ENCODE results near the gene TULP4. TPM values are rescaled to one million over a fixed set of nuclear protein-coding genes. Genes with fewer than 3 reads are reported as not detected.

TULP4 gene
- total RNA-seq, 1 donor from 2014 or later, result 63.0 TPM

GRCh38 chr6:158437571-158437970 is 125.3 kb downstream of the TULP4 start:
- Mint-ChIP-seq H3K27me3 (no peaks in the 10 kb centered on the region), H3K36me3 (ENCODE audit: low read depth) (peaks cover 35% of the 10 kb centered on the region), H3K4me1 (peaks cover 9% of the 10 kb centered on the region), H3K4me3 (no peak overlapping the region), H3K27ac (no peak overlapping the region), H3K9me3 (no peaks in the 10 kb centered on the region)
- POLR2A ChIA-PET, result no interaction called here
- ATAC-seq (ENCODE audit: low read depth) (no peak), DNase-seq (no peak)
- CTCF ChIA-PET, result no interaction called here
- TF ChIP-seq, protein P1, sequence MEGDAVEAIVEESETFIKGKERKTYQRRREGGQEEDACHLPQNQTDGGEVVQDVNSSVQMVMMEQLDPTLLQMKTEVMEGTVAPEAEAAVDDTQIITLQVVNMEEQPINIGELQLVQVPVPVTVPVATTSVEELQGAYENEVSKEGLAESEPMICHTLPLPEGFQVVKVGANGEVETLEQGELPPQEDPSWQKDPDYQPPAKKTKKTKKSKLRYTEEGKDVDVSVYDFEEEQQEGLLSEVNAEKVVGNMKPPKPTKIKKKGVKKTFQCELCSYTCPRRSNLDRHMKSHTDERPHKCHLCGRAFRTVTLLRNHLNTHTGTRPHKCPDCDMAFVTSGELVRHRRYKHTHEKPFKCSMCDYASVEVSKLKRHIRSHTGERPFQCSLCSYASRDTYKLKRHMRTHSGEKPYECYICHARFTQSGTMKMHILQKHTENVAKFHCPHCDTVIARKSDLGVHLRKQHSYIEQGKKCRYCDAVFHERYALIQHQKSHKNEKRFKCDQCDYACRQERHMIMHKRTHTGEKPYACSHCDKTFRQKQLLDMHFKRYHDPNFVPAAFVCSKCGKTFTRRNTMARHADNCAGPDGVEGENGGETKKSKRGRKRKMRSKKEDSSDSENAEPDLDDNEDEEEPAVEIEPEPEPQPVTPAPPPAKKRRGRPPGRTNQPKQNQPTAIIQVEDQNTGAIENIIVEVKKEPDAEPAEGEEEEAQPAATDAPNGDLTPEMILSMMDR (IDR thresholded peaks at IDR 0.05), result no peak
- intact Hi-C loops (cut with micrococcal nuclease), result no loop called here

DNA sequence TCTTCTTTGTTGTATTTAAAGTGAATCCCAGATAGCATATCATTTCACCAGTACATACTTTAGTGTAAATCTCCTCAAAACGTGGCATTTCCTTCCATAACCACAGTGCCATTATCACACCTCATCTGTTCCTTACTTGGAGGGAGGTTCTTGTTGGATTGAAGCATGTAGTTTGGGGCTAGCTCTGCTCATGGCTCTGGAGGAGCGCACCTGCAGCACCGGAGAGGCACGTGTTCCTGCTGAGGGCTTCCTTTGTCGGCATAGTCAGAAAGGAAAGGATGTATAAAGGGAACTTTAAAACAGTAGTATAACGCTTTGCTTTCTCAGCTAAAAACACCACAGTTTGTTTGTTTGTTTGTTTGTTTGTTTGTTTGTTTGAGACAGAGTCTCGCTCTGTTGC is 126.0 kb downstream of the TULP4 start:
- Mint-ChIP-seq H3K36me3 (ENCODE audit: low read depth) (peaks cover 35% of the 10 kb centered on the region), H3K9me3 (no peaks in the 10 kb centered on the region), H3K4me1 (peaks cover 9% of the 10 kb centered on the region), H3K27me3 (no peaks in the 10 kb centered on the region), H3K27ac (no peak overlapping the region), H3K4me3 (no peak overlapping the region)
- intact Hi-C loops (cut with micrococcal nuclease), result no loop called here
- DNase-seq (no peak), ATAC-seq (ENCODE audit: low read depth) (no peak)
- POLR2A ChIA-PET, result no interaction called here
- CTCF ChIA-PET, result no interaction called here
- TF ChIP-seq, protein P1 (IDR thresholded peaks at IDR 0.05), result no peak

GRCh38 chr6:158439255-158439654 is 127.0 kb downstream of the TULP4 start:
- ChIA-PET CTCF (no interaction called here), POLR2A (interaction anchor here (0.8 kb wide), 2 partner anchors 30 to 192 kb away, joined by 3 to 4 read pairs; no protein-coding TSS in a partner anchor)
- peaks cover 35% of the 10 kb centered on the region for H3K36me3 Mint-ChIP-seq (ENCODE audit: low read depth)
- no peaks in the 10 kb centered on the region for H3K9me3 Mint-ChIP-seq
- DNase-seq (peak; percentile 17), ATAC-seq (ENCODE audit: low read depth) (peak; percentile 94)
- intact Hi-C loops (cut with micrococcal nuclease), result no loop called here
- H3K27me3 Mint-ChIP-seq, result no peaks in the 10 kb centered on the region
- H3K27ac Mint-ChIP-seq, result peak overlapping the region; percentile 35
- no peak overlapping the region for H3K4me3 Mint-ChIP-seq
- H3K4me1 Mint-ChIP-seq, result peaks cover 9% of the 10 kb centered on the region
- TF ChIP-seq, protein P1 (IDR thresholded peaks at IDR 0.05), result no peak

GRCh38 chr6:158441716-158442215 is 129.5 kb downstream of the TULP4 start:
- Mint-ChIP-seq H3K4me3 (no peak overlapping the region), H3K36me3 (ENCODE audit: low read depth) (peaks cover 31% of the 10 kb centered on the region), H3K27ac (no peak overlapping the region), H3K4me1 (peaks cover 9% of the 10 kb centered on the region), H3K27me3 (no peaks in the 10 kb centered on the region), H3K9me3 (no peaks in the 10 kb centered on the region)
- intact Hi-C loops (cut with micrococcal nuclease), result no loop called here
- ChIA-PET POLR2A (no interaction called here), CTCF (no interaction called here)
- ATAC-seq (ENCODE audit: low read depth) (no peak), DNase-seq (no peak)
- TF ChIP-seq, protein P1 (IDR thresholded peaks at IDR 0.05), result no peak

GRCh38 chr6:158442306-158442705 is 130.0 kb downstream of the TULP4 start:
- H3K27ac Mint-ChIP-seq, result no peak overlapping the region
- DNase-seq (no peak), ATAC-seq (ENCODE audit: low read depth) (no peak)
- TF ChIP-seq, protein P1 (IDR thresholded peaks at IDR 0.05), result no peak
- intact Hi-C loops (cut with micrococcal nuclease), result no loop called here
- peaks cover 9% of the 10 kb centered on the region for H3K4me1 Mint-ChIP-seq
- no peak overlapping the region for H3K4me3 Mint-ChIP-seq
- no peaks in the 10 kb centered on the region for H3K9me3 Mint-ChIP-seq
- ChIA-PET CTCF (no interaction called here), POLR2A (no interaction called here)
- H3K36me3 Mint-ChIP-seq (ENCODE audit: low read depth), result peaks cover 32% of the 10 kb centered on the region
- no peaks in the 10 kb centered on the region for H3K27me3 Mint-ChIP-seq

Data from activated B cell treated with CpG ODN at 0.5 μM for 24 hours (primary cell).